Astrocyte (in vitro differentiated cells and primary cell): ENCODE data around the gene MED13L.

Source experiments
- EZH2 ChIP-seq: IDR thresholded peaks from 2 replicates; pipeline ENCODE4 v1.6.1; 2012; ENCODE audit warnings: mild to moderate bottlenecking, low read length, inconsistent platforms; ENCODE audit not compliant: insufficient read depth
- TF ChIP-seq, protein P1 (sequence below): IDR thresholded peaks from 2 replicates; pipeline ENCODE4 v1.5.1; 2011; ENCODE audit warnings: low read depth, mild to moderate bottlenecking, inconsistent platforms, low read length, moderate library complexity; ENCODE audit not compliant: insufficient read depth

DNA sequence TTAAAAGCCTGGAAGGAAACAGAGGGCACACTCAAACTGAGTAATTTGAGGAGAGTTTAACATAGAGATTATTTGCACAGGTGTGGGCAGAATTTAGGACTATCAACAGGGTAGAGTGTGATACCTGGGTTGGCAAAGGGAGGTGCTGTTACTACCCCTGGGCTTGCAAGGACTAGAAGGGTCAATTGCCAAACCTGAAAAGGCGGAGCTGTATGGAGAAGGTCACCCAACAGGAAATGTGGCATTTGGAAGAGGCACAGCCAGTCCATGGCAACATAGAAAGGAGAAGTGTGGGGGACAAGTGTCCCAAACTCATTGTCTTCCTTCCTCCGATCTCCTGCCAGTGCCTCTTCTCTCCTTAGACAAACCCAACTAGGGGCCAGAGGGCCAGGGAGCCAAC lies 21.6 kb upstream of the MED13L start:
- TF ChIP-seq EZH2: no peak
- TF ChIP-seq, protein P1, sequence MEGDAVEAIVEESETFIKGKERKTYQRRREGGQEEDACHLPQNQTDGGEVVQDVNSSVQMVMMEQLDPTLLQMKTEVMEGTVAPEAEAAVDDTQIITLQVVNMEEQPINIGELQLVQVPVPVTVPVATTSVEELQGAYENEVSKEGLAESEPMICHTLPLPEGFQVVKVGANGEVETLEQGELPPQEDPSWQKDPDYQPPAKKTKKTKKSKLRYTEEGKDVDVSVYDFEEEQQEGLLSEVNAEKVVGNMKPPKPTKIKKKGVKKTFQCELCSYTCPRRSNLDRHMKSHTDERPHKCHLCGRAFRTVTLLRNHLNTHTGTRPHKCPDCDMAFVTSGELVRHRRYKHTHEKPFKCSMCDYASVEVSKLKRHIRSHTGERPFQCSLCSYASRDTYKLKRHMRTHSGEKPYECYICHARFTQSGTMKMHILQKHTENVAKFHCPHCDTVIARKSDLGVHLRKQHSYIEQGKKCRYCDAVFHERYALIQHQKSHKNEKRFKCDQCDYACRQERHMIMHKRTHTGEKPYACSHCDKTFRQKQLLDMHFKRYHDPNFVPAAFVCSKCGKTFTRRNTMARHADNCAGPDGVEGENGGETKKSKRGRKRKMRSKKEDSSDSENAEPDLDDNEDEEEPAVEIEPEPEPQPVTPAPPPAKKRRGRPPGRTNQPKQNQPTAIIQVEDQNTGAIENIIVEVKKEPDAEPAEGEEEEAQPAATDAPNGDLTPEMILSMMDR: no peak
